HG02678 (cell line): ENCODE data around the gene ARHGAP32.
"Not testable (repeated sequence)": the region's sequence is repeated elsewhere in the genome, so short reads cannot be mapped to it uniquely, and the experiment has no call there.

Source experiments
- ATAC-seq: cut with Tn5 transposase; IDR thresholded peaks from one replicate; pipeline ENCODE4 v1.9.1; 2021; ENCODE audit warnings: mild to moderate bottlenecking, moderate library complexity; ENCODE audit not compliant: unreplicated experiment

The ARHGAP32 gene

GRCh38 chr11:128936606-128937251 lies 255.4 kb downstream of the ARHGAP32 start:
- no peak for ATAC-seq

DNA sequence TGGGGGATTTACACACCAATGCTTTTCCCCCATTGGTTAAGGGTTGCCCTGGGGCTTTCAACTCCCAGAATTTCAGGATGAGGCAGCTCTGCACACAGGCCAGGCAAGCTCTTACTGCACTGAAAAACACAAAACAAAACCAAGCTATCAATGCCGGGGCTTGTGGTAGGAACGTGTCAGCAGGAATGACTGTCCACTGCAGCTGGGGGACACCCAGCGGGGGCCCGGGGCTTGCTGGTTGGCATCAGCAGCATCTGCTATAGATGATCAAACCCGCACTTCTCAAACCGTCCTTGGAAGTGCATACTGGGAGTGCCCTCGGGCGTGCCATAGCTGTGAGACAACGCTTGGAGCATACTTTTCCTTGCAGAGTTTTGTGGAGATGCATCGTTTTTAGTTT lies 257.2 kb downstream of the ARHGAP32 start:
- no peak for ATAC-seq

GRCh38 chr11:128934351-128934750 lies 257.8 kb downstream of the ARHGAP32 start:
- no peak for ATAC-seq

DNA sequence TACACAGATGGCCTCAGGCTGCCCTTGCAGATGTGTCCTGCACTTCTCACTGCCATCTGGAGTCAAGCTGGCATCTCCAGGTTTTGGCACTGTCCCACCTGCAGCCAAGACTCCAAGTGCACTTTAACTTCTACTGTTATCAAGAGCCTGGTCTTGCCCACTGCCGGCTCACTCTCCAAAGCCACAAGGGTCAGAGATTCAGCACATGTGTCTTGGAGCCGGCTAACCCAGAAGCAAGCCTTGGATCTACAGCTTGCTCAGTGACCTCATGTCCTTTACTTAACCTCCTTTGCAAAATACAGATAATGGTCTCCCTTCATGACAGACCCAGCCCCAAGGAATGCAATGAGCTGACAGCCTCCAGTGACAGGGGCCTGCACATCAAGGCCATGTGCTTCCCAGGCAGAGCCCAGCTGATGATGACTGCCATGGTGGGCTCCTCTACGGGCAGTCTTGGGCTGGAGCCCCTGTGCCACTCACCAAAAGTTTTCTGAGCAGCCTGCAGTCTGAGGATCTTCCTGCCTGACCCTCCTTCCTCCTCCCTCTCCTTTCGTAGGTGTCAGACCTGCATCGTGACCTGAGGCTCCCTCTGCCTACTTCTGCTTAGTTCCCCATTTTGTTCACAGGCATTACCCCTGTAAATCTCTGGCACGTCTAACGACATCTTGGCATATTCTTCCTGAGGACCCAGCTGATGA lies 258.5 kb downstream of the ARHGAP32 start:
- no peak for ATAC-seq

- no peak for ATAC-seq
These were observed 260.5 kb downstream of the ARHGAP32 start for GRCh38 chr11:128931668-128932067.

GRCh38 chr11:128931066-128931465 lies 261.1 kb downstream of the ARHGAP32 start:
- no peak for ATAC-seq

DNA sequence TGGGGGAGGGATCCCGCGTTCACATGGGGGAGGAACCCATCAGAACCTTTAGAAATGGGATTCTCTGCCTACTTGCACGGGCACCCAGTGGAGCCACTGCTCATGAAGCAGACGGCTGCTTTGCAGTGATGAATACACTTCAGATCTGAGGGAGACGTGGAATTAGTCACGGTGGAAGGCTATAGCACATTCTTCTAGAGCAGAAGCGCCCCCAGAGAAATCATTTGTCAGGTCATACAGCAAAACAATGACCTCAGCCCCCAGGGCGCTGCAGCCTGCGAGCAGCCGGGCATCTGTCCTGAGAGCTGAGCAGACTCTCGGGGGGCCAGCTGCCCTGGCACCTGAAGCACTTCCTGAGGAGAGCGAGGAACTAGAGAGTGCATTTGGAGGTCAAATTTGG lies 262.1 kb downstream of the ARHGAP32 start:
- no peak for ATAC-seq

- no peak for ATAC-seq
These were observed 262.7 kb downstream of the ARHGAP32 start for GRCh38 chr11:128929468-128929867.

- ATAC-seq, result peak; percentile 99
These were observed 263.7 kb downstream of the ARHGAP32 start for GRCh38 chr11:128928400-128928799.

GRCh38 chr11:128927683-128928336 lies 264.3 kb downstream of the ARHGAP32 start:
- no peak for ATAC-seq

- ATAC-seq, result no peak
These were observed 265.0 kb downstream of the ARHGAP32 start for GRCh38 chr11:128927108-128927461.

DNA sequence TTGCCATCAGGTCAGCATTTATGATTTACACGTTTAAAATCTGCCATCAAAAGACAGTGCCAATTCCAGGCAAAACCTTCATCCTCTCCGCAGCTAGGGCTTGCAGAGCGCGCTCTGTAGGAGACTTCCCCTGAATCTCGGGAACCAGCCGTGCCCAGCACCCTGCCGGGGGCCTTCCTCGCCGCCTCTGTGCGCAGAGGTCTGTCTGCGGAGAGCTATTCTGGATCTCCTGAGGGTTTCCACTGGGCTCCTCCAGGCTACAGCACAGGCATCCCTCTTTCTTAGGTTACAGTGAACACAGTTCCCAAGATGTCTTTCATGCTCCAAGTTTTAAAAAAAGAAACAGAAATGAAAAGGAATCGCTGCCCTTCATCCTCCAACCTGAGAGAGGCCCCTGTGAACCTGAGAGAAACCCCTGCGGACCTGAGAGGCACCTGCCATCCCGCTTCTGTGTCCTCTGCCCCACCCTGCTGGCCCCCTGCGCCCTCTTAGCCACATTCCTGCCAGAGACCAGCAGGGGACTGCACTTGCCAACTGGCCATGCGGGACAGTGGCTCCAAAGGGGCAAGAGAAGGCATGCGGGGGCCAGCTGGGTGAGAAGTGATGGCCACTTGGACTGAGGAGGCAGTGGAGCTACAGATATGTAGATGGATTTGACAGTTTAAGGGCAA lies 265.6 kb downstream of the ARHGAP32 start:
- ATAC-seq, result no peak

DNA sequence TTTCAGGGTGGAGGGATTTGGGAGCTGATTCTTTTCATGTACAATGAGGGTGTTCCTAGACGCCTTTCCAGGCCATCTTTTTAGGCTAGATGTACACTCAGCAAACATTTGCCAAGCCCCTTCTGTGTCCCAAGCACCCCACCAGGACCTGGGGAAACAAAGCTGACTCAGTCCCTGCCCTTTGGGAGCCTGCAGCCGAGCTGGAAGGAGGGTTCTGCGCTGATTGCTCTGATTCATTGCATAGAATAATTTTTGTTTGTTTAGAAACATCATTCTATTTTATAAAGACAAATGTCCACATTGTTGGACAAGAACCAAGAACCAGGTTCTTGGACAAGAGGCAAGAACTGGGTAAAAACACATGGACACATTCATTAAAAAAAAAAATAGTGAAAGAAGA lies 266.1 kb downstream of the ARHGAP32 start:
- ATAC-seq, result no peak

DNA sequence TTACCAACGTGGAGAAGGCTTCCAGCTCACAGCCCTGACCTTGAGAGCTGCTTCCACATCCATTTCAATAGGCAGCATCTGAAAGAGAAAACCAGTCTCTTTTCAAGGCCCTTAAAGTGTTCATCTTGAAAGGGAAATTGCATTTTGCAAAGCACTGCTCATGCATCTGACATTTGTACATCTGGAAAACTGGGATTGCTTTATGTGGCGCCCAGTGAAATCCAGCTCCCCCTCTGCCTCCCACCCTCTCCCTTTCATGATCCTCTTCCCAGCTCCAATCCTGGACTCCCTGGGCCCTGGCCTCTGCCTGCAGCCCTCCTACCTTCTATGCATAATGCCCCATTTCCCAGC lies 266.9 kb downstream of the ARHGAP32 start:
- no peak for ATAC-seq

DNA sequence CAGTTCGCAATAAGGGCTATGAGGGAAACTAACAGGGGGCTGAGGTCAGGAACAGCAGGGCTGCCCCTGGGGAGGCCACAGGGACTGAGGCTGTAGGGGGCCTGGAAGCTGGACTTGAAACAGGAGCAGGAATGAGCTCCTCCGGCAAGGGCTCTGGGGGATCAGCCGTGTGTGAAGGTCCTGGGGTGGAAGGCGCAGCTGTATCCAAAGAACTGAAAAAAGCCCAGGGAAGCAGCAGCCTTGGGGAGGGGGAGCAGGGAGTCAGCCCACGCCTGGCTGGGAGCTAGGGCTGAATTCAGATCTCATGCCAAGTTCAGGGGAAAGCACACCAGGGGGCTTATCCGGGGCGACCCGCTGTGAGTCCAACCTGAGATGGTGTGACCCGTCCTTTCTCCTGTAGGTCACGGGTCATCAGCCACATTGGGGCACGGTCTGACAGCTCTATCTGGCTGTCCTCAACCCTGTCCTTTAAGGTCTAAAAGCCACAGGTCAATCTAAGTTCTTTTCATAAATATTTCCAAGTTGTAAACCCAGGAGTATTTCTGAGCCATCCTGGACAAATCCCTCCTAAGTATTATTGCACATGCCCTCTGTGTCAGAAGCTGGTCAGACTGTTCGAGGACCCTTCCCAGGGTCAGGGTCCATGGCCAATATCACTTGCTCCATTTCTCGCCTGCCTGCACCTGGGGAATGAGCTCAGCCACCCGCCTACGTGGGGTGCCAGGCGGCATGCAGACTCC lies 267.4 kb downstream of the ARHGAP32 start:
- no peak for ATAC-seq

DNA sequence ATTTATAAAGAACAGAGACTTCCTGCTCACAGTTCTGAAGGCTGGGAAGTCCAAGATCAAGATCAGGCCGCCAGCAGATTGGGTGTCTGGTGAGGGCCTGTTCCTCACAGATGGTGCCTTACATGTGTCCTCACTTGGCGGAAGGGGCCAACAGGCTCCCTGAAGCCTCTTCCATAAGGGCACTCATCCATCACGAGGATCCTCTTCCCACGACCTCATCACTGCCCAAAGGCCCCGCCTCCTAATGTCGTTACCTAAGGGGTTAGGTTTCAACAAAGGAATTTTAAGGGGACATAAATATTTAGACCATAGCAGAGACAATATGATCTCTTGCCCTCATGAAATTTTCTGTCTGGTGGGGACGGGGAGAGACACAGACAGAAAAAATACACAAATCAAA lies 268.0 kb downstream of the ARHGAP32 start:
- ATAC-seq, result no peak

- no peak for ATAC-seq
These were observed 270.3 kb downstream of the ARHGAP32 start for GRCh38 chr11:128921793-128922192.

GRCh38 chr11:128920666-128921065 lies 271.5 kb downstream of the ARHGAP32 start:
- no peak for ATAC-seq

DNA sequence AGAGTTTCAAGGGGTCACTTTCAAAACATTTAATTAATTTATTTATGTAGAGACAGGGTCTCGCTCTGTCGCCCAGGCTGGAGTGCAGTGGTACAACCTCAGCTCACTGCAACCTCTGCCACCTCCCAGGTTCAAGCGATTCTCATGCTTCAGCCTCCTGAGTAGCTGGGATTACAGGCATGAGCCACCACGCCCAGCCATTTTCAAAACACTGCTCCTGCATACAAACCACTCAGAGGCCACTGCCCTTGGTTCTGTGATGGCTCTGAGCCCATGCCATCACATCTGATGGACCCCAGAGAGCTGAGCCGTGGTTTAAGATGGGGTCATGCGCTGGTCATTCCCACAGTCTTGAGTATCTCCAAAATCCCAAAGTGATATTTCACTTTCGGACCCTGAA lies 272.5 kb downstream of the ARHGAP32 start:
- ATAC-seq, result not testable (repeated sequence)

DNA sequence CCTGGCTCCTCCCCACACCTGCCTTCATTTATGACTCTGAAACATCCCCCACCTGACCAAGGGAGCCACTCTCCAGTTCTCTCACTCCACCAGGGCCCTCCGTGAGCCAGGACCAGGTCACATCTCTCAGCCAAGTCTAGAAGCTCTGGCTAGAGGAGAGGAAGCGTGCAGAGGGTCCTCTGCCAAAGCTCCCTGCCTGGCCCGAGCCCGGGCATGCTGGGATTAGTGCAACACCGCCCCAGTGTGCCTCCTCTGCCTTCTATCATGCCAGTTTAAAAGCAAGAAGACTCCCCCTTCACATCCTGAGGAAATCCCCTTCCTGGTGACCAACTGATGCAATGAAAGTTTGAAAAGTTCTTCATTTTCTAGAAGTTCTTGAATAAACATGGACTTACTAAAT lies 272.9 kb downstream of the ARHGAP32 start:
- ATAC-seq, result no peak

DNA sequence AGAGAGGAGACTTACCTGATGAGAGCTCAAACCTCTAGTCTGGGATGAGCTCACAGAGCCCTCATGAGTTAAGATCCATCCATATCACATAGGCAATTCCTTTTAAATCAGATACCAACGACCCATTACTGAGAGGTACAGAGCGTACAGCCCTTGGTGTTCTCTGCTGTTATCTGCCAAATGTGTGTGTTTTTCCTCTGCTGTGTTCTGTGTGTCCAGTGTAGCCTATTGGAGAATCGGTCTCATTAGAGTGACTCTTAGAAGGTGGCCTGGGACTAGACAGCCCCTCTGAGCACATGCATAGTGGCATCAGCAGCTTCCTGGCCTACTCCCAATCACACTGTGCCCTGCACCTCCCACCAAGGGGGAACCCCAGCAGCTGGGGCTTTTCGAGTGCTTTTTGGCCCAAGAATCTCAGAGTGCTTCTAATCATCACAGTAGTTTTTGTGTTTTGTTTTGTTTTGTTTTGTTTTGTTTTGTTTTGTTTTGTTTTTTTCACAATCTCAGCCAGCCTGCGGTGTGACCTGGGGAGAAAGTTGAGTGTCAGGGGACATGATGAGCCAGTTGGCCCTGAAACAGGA lies 274.9 kb downstream of the ARHGAP32 start:
- ATAC-seq, result peak; percentile 33
